K562 (cell line): ENCODE results near the gene ST6GALNAC3. TPM values are rescaled to one million over a fixed set of nuclear protein-coding genes. Genes with fewer than 3 reads are reported as not detected.

Experiments used
- ATAC-seq: fragments of 200-7000 bp; cut with Tn5 transposase; 3 replicates; pipeline ENCODE4 v1.9.1; 2020; ENCODE audit warnings: moderate library complexity
- BruUV-seq: library from RNA; stranded (reverse); fragments of 400-500 nt; replicated peaks from 2 replicates; lab custom pipeline; 2021; lab: Mats Ljungman, UMichigan
- CTCF ChIA-PET: fragments of 300-600 bp; formaldehyde crosslinking; extraction: SDS; loops from one replicate; lab custom pipeline; 2021; ENCODE audit warnings: low intra/inter-chr PET ratio; lab: Yijun Ruan, JAX
- POLR2A ChIA-PET: fragments of 300-600, 350-650 bp; sonication (Branson Sonifier 250); formaldehyde crosslinking; extraction: SDS; loops from one replicate; lab custom pipeline; 2021; ENCODE audit warnings: antibody characterized with exemption, inconsistent platforms; lab: Yijun Ruan, JAX
- DNase-seq, 4 experiments: peaks; one replicate each; pipeline versions ENCODE4 v3.0.0 to v3.0.0-alpha.2; 2011 to 2018; ENCODE audit warnings: low spot score in 3 of 4, mixed read lengths in 3 of 4; ENCODE audit errors: extremely low read depth in 1 of 4
- FAIRE-seq: peaks from 2 replicates; lab custom pipeline; 2011; peaks lifted over from hg19 to GRCh38; lab: Jason Lieb, UNC
- H2AFZ ChIP-seq: 2 replicates; pipeline ENCODE4 v1.6.0; 2011; ENCODE audit warnings: low read depth, low read length, control low read depth, inconsistent platforms
- H3K27ac ChIP-seq: fragments of 200-600 bp; 3 replicates; pipeline ENCODE4 v1.8.0; 2011; ENCODE audit warnings: low read depth, mild to moderate bottlenecking, control low read depth, inconsistent platforms, low read length, moderate library complexity, mixed read lengths; ENCODE audit errors: extremely low read depth
- H3K27me3 ChIP-seq, 2 experiments: fragments of 300-600 bp in 1 of 2; 2 replicates in 1 of 2; 3 replicates in 1 of 2; pipeline versions ENCODE4 v1.6.0 to v1.8.0; 2011; ENCODE audit warnings: inconsistent platforms in 2 of 2, low read length in 2 of 2, mild to moderate bottlenecking in 1 of 2, mixed read lengths in 1 of 2, moderate library complexity in 1 of 2; ENCODE audit not compliant: control insufficient read depth in 2 of 2, insufficient read depth in 2 of 2
- H3K36me3 ChIP-seq: fragments of 300-600 bp; 3 replicates; pipeline ENCODE4 v1.8.0; 2011; ENCODE audit warnings: mild to moderate bottlenecking, low read length, inconsistent platforms; ENCODE audit not compliant: control insufficient read depth, insufficient read depth
- H3K4me1 ChIP-seq, 2 experiments: fragments of 200-600 bp in 1 of 2; replicated peaks in 1 of 2; 2 replicates in 1 of 2; 3 replicates in 1 of 2; pipeline versions ENCODE4 v1.5.1 to v1.8.0; 2011; ENCODE audit warnings: inconsistent platforms in 2 of 2, low read length in 2 of 2, mild to moderate bottlenecking in 1 of 2, mixed read lengths in 1 of 2, moderate library complexity in 1 of 2; ENCODE audit not compliant: control insufficient read depth in 2 of 2, insufficient read depth in 2 of 2
- H3K4me2 ChIP-seq: 2 replicates; pipeline ENCODE4 v1.6.1; 2011; ENCODE audit warnings: low read length, control low read depth, inconsistent platforms, mixed read lengths; ENCODE audit not compliant: insufficient read depth
- H3K4me3 ChIP-seq: fragments of 200-600 bp; sonication (generic), shearing (Covaris generic); 2 replicates; pipeline ENCODE4 v1.5.1; 2016; ENCODE audit warnings: control low read depth, inconsistent platforms
- H3K79me2 ChIP-seq: fragments of 200-600 bp; 3 replicates; pipeline ENCODE4 v1.8.0; 2011; ENCODE audit warnings: low read length, inconsistent platforms; ENCODE audit not compliant: control insufficient read depth, insufficient read depth
- H3K9ac ChIP-seq, 2 experiments: 2 replicates each; pipeline versions ENCODE4 v1.6.0 to v1.6.1; 2011; ENCODE audit warnings: low read depth in 2 of 2, low read length in 2 of 2, control low read depth in 1 of 2, inconsistent platforms in 1 of 2, mild to moderate bottlenecking in 1 of 2, mixed read lengths in 1 of 2; ENCODE audit not compliant: insufficient read depth in 1 of 2
- H3K9me1 ChIP-seq: one replicate; pipeline ENCODE4 v1.6.0; 2011; ENCODE audit warnings: inconsistent platforms, mild to moderate bottlenecking, low read length, moderate library complexity; ENCODE audit not compliant: control insufficient read depth, insufficient read depth
- H3K9me3 ChIP-seq: replicated peaks from 2 replicates; pipeline ENCODE4 v1.5.1; 2011; ENCODE audit warnings: low read depth, low read length, inconsistent platforms; ENCODE audit not compliant: control insufficient read depth, insufficient read depth
- H4K20me1 ChIP-seq: replicated peaks from 2 replicates; pipeline ENCODE4 v1.6.1; 2011; ENCODE audit warnings: low read length, inconsistent platforms, mixed read lengths; ENCODE audit not compliant: control insufficient read depth, insufficient read depth
- CBX5 ChIP-seq: IDR thresholded peaks from 2 replicates; pipeline ENCODE4 v1.6.1; 2014; ENCODE audit warnings: low read depth, borderline replicate concordance
- CREBBP ChIP-seq: IDR thresholded peaks from one replicate; pipeline ENCODE4 v1.6.1; 2012; ENCODE audit warnings: low read depth, mild to moderate bottlenecking, control low read depth, inconsistent platforms, low read length
- EP400 ChIP-seq: fragments of 450-650 bp; IDR thresholded peaks from 2 replicates; pipeline ENCODE4 v1.6.1; 2017; ENCODE audit warnings: antibody characterized with exemption, mild to moderate bottlenecking, moderate library complexity
- IFI16 ChIP-seq: fragments of 250-450 bp; sonication (Bioruptor Pico); IDR thresholded peaks from 2 replicates; pipeline ENCODE4 v2.1.2; 2022; ENCODE audit warnings: mild to moderate bottlenecking, inconsistent platforms
- KHSRP ChIP-seq: fragments of 450-650 bp; IDR thresholded peaks from 2 replicates; pipeline ENCODE4 v1.6.1; 2017
- MEF2A ChIP-seq: IDR thresholded peaks from 2 replicates; pipeline ENCODE4 v1.6.1; 2011; ENCODE audit warnings: low read depth, mild to moderate bottlenecking, low read length, moderate library complexity; ENCODE audit not compliant: control insufficient read depth
- NCOA2 ChIP-seq, 2 experiments: fragments of 450-650 bp; IDR thresholded peaks; 2 replicates each; pipeline ENCODE4 v1.6.1; 2018; ENCODE audit warnings: mild to moderate bottlenecking in 2 of 2, moderate library complexity in 1 of 2; ENCODE audit not compliant: partially characterized antibody in 2 of 2
- NFE2L1 ChIP-seq: fragments of 450-650 bp; IDR thresholded peaks from 2 replicates; pipeline ENCODE4 v1.6.1; 2016; ENCODE audit warnings: missing genetic modification characterization, low read depth, mild to moderate bottlenecking, missing compliant biosample characterization, moderate library complexity, borderline replicate concordance
- POLR2A ChIP-seq: fragments of 450-650 bp; conservative IDR thresholded peaks from 2 replicates; pipeline ENCODE4 v1.6.1; 2016
- RBM25 ChIP-seq: fragments of 200-400 bp; formaldehyde crosslinking; IDR thresholded peaks from 2 replicates; pipeline ENCODE4 v1.6.1; 2018; ENCODE audit warnings: low read length, low read depth, moderate library complexity; ENCODE audit not compliant: severe bottlenecking
- XRCC4 ChIP-seq: IDR thresholded peaks from one replicate; pipeline ENCODE4 v1.6.1; 2011; ENCODE audit not compliant: insufficient read depth, insufficient read length; ENCODE audit errors: extremely low read depth
- ZFPM2 ChIP-seq: fragments of 250-450 bp; sonication (Bioruptor Pico); IDR thresholded peaks from 2 replicates; pipeline ENCODE4 v1.5.1; 2022; ENCODE audit warnings: mild to moderate bottlenecking
- ZNF764 ChIP-seq: fragments of 250-450 bp; sonication (Bioruptor Pico); IDR thresholded peaks from 2 replicates; pipeline ENCODE4 v1.4.0; 2020; ENCODE audit warnings: low read depth, mild to moderate bottlenecking, moderate library complexity
- WGBS: fragments of 100-300 bp; shearing (Covaris generic); methylation state at CpG from one replicate; pipeline ENCODE4 v1.1.6; 2016; ENCODE audit warnings: low coverage, mixed read lengths; ENCODE audit not compliant: insufficient coverage; ENCODE audit errors: missing lambda C conversion rate; 5-methylcytosine and 5-hydroxymethylcytosine counted together
- in situ Hi-C: fragments of 300-500 bp; cut with MboI; formaldehyde crosslinking; loops from 4 replicates; pipeline ENCODE4 v1.15.0; 2018; ENCODE audit warnings: inconsistent platforms, mixed read lengths
- intact Hi-C: fragments of 100-400 bp; cut with micrococcal nuclease; formaldehyde crosslinking; loops from 2 replicates; pipeline ENCODE4 v1.14.2; 2022
- polyA plus RNA-seq, 8 experiments: library from polyadenylated mRNA; depleted of rRNA in 4 of 8; stranded (reverse) in 5 of 8; unstranded in 3 of 8; fragments of >200 nt; fragmentation: Nextera tagmentation in 2 of 8; fragmentation: Illumina TruSeq in 1 of 8; extraction: Ambion mirVana in 2 of 8; extraction: Trizol in 1 of 8; gene quantifications; 2 replicates each; pipeline versions ENCODE4 v1.2.1 to v1.2.3, GENCODE V29; 2011 to 2014; ENCODE audit warnings: inconsistent platforms in 1 of 8, missing spikeins in 1 of 8
- total RNA-seq, 7 experiments: library from RNA; depleted of rRNA in 6 of 7; stranded (reverse); fragments of >200 nt in 6 of 7; fragmentation: Illumina TruSeq in 2 of 7; extraction: Trizol in 2 of 7; gene quantifications; 2 replicates each; pipeline versions ENCODE4 v1.2.1 to v1.2.3, GENCODE V29; 2011 to 2021; ENCODE audit warnings: low replicate concordance in 1 of 7
- TF ChIP-seq, protein P1 (sequence below): fragments of 250-450 bp; sonication (Bioruptor Pico); IDR thresholded peaks from 2 replicates; pipeline ENCODE4 v1.4.0; 2020; ENCODE audit warnings: mild to moderate bottlenecking, moderate library complexity, borderline replicate concordance
- TF ChIP-seq, protein P2 (sequence below): fragments of 450-650 bp; IDR thresholded peaks from 2 replicates; pipeline ENCODE4 v1.6.1; 2017; ENCODE audit warnings: antibody characterized with exemption, mild to moderate bottlenecking
- TF ChIP-seq, protein P3 (sequence below): fragments of 450-650 bp; IDR thresholded peaks from 2 replicates; pipeline ENCODE4 v1.6.1; 2017; ENCODE audit warnings: antibody characterized with exemption

The ST6GALNAC3 gene
- total and polyA plus RNA-seq, 9 of the 15 experiments (the other 6 are each of a cell fraction or from before 2014, with no cell fraction given) = 0.04 to 0.29 (median 0.18) TPM; not detected in 6

DNA sequence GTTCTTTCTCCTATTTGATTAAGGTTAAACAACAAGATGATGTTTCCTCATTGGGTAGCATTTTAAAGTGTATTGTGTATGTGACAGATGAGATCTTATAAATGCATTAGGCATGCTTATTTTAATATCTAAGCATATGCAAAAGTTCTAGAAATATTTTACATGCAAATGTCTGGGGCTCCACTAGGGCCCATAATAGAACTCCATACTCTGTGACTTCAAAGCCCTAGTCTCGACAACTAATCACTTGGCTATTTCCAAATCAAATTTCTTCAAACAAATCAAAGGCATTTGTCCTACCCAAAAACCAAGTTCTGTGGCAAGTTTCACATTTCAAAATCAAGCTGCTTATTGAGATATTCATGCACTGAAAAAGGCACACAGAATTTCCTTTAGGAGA, 407.1 kb downstream of the ST6GALNAC3 start:
- H3K9ac ChIP-seq = no peak overlapping the region
- WGBS = 0% methylated on average over 1 of the region's 1 CpG
- H2AFZ ChIP-seq = no peak overlapping the region
- H3K27me3 ChIP-seq = no peaks in the 10 kb centered on the region
- H3K27ac ChIP-seq = no peak overlapping the region
- no peak for ATAC-seq
- no peaks in the 10 kb centered on the region for H3K9me1 ChIP-seq
- H3K4me2 ChIP-seq = no peak overlapping the region
- no peaks in the 10 kb centered on the region for H3K79me2 ChIP-seq
- no peak for DNase-seq
- no peaks in the 10 kb centered on the region for H3K4me1 ChIP-seq
- no peaks in the 10 kb centered on the region for H3K9me3 ChIP-seq
- no peak for FAIRE-seq
- ChIA-PET POLR2A (no interaction called here), CTCF (no interaction called here)
- H4K20me1 ChIP-seq = no peaks in the 10 kb centered on the region
- no peaks in the 10 kb centered on the region for H3K36me3 ChIP-seq
- BruUV-seq = no TSS peak
- in situ Hi-C loops = no loop called here
- intact Hi-C loops = no loop called here
- no peak for TF ChIP-seq MEF2A
- TF ChIP-seq KHSRP = no peak
- TF ChIP-seq ZNF764 (CRISPR knock-in tag) = no peak
- no peak for TF ChIP-seq CBX5
- no peak for TF ChIP-seq EP400
- TF ChIP-seq CREBBP = no peak
- TF ChIP-seq RBM25 = no peak
- no peak for TF ChIP-seq NCOA2 (IDR thresholded peaks at IDR 0.05; ENCODE audit: partially characterized antibody in 2 of 2)
- no peak for TF ChIP-seq IFI16 (CRISPR knock-in tag)
- TF ChIP-seq NFE2L1 = no peak
- TF ChIP-seq, protein P1, sequence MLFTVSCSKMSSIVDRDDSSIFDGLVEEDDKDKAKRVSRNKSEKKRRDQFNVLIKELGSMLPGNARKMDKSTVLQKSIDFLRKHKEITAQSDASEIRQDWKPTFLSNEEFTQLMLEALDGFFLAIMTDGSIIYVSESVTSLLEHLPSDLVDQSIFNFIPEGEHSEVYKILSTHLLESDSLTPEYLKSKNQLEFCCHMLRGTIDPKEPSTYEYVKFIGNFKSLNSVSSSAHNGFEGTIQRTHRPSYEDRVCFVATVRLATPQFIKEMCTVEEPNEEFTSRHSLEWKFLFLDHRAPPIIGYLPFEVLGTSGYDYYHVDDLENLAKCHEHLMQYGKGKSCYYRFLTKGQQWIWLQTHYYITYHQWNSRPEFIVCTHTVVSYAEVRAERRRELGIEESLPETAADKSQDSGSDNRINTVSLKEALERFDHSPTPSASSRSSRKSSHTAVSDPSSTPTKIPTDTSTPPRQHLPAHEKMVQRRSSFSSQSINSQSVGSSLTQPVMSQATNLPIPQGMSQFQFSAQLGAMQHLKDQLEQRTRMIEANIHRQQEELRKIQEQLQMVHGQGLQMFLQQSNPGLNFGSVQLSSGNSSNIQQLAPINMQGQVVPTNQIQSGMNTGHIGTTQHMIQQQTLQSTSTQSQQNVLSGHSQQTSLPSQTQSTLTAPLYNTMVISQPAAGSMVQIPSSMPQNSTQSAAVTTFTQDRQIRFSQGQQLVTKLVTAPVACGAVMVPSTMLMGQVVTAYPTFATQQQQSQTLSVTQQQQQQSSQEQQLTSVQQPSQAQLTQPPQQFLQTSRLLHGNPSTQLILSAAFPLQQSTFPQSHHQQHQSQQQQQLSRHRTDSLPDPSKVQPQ (CRISPR knock-in tag) = no peak
- TF ChIP-seq, protein P2, sequence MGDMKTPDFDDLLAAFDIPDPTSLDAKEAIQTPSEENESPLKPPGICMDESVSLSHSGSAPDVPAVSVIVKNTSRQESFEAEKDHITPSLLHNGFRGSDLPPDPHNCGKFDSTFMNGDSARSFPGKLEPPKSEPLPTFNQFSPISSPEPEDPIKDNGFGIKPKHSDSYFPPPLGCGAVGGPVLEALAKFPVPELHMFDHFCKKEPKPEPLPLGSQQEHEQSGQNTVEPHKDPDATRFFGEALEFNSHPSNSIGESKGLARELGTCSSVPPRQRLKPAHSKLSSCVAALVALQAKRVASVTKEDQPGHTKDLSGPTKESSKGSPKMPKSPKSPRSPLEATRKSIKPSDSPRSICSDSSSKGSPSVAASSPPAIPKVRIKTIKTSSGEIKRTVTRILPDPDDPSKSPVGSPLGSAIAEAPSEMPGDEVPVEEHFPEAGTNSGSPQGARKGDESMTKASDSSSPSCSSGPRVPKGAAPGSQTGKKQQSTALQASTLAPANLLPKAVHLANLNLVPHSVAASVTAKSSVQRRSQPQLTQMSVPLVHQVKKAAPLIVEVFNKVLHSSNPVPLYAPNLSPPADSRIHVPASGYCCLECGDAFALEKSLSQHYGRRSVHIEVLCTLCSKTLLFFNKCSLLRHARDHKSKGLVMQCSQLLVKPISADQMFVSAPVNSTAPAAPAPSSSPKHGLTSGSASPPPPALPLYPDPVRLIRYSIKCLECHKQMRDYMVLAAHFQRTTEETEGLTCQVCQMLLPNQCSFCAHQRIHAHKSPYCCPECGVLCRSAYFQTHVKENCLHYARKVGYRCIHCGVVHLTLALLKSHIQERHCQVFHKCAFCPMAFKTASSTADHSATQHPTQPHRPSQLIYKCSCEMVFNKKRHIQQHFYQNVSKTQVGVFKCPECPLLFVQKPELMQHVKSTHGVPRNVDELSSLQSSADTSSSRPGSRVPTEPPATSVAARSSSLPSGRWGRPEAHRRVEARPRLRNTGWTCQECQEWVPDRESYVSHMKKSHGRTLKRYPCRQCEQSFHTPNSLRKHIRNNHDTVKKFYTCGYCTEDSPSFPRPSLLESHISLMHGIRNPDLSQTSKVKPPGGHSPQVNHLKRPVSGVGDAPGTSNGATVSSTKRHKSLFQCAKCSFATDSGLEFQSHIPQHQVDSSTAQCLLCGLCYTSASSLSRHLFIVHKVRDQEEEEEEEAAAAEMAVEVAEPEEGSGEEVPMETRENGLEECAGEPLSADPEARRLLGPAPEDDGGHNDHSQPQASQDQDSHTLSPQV = no peak
- TF ChIP-seq XRCC4 = no peak
- TF ChIP-seq ZFPM2 (CRISPR knock-in tag) = no peak
- no peak for TF ChIP-seq POLR2A
- TF ChIP-seq, protein P3, sequence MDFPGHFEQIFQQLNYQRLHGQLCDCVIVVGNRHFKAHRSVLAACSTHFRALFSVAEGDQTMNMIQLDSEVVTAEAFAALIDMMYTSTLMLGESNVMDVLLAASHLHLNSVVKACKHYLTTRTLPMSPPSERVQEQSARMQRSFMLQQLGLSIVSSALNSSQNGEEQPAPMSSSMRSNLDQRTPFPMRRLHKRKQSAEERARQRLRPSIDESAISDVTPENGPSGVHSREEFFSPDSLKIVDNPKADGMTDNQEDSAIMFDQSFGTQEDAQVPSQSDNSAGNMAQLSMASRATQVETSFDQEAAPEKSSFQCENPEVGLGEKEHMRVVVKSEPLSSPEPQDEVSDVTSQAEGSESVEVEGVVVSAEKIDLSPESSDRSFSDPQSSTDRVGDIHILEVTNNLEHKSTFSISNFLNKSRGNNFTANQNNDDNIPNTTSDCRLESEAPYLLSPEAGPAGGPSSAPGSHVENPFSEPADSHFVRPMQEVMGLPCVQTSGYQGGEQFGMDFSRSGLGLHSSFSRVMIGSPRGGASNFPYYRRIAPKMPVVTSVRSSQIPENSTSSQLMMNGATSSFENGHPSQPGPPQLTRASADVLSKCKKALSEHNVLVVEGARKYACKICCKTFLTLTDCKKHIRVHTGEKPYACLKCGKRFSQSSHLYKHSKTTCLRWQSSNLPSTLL = no peak
- no peak overlapping the region for H3K4me3 ChIP-seq
